WTC11 (cell line): ENCODE results near the gene SERPINA4. TPM values are rescaled to one million over a fixed set of nuclear protein-coding genes. Genes with fewer than 3 reads are reported as not detected.

Experiments used
- ATAC-seq: fragments of 200-7000 bp; cut with Tn5 transposase; 2 replicates; pipeline ENCODE4 v1.10.0; 2021; ENCODE audit warnings: mild to moderate bottlenecking, moderate library complexity
- CTCF ChIA-PET: fragments of 300-600 bp; sonication (Branson Sonifier 250); formaldehyde crosslinking; loops from one replicate; lab custom pipeline; 2021; ENCODE audit warnings: antibody characterized with exemption; lab: Charles Lee
- POLR2A ChIA-PET: fragments of 350-600 bp; sonication (Branson Sonifier 250); formaldehyde crosslinking; loops from one replicate; lab custom pipeline; 2021; ENCODE audit warnings: antibody characterized with exemption; lab: Charles Lee
- DNase-seq: peaks from one replicate; pipeline ENCODE4 v3.0.0; 2021; ENCODE audit warnings: low spot score
- H3K27ac Mint-ChIP-seq: 2 replicates; pipeline ENCODE4 v1.8.0; 2021; ENCODE audit warnings: mixed read lengths
- H3K27me3 Mint-ChIP-seq: 2 replicates; pipeline ENCODE4 v1.8.0; 2021; ENCODE audit warnings: low read depth, mild to moderate bottlenecking, moderate library complexity, mixed read lengths
- H3K36me3 Mint-ChIP-seq: 2 replicates; pipeline ENCODE4 v1.8.0; 2021; ENCODE audit warnings: mixed read lengths
- H3K4me1 Mint-ChIP-seq: 2 replicates; pipeline ENCODE4 v1.8.0; 2022; ENCODE audit warnings: mixed read lengths
- H3K4me3 Mint-ChIP-seq: 2 replicates; pipeline ENCODE4 v1.8.0; 2021; ENCODE audit warnings: mild to moderate bottlenecking, moderate library complexity, mixed read lengths
- H3K9me3 Mint-ChIP-seq: 2 replicates; pipeline ENCODE4 v1.8.0; 2021; ENCODE audit warnings: mixed read lengths
- E2F5 ChIP-seq: sonication (generic); formaldehyde crosslinking; IDR thresholded peaks from 2 replicates; pipeline ENCODE4 v1.8.1; 2022; ENCODE audit warnings: mild to moderate bottlenecking, moderate library complexity, missing genetic modification reagents
- FOXJ3 ChIP-seq: sonication (generic); formaldehyde crosslinking; IDR thresholded peaks from 2 replicates; pipeline ENCODE4 v1.9.0; 2021; ENCODE audit warnings: missing genetic modification reagents, mild to moderate bottlenecking, borderline replicate concordance
- MYBL2 ChIP-seq: sonication (generic); formaldehyde crosslinking; IDR thresholded peaks from 2 replicates; pipeline ENCODE4 v1.8.1; 2023; ENCODE audit warnings: mild to moderate bottlenecking, moderate library complexity, missing genetic modification reagents
- NR3C1 ChIP-seq: sonication (generic); formaldehyde crosslinking; conservative IDR thresholded peaks from 2 replicates; pipeline ENCODE4 v1.8.1; 2023; ENCODE audit warnings: low read depth, mild to moderate bottlenecking, missing genetic modification reagents
- OVOL2 ChIP-seq: fragments of 250-450 bp; sonication (Bioruptor Pico); IDR thresholded peaks from 2 replicates; pipeline ENCODE4 v1.9.0; 2021; ENCODE audit warnings: mild to moderate bottlenecking, borderline replicate concordance
- RELA ChIP-seq: sonication (generic); formaldehyde crosslinking; IDR thresholded peaks from 2 replicates; pipeline ENCODE4 v1.8.1; 2022; ENCODE audit warnings: missing genetic modification reagents, mild to moderate bottlenecking, borderline replicate concordance
- TEAD4 ChIP-seq: sonication (generic); formaldehyde crosslinking; IDR thresholded peaks from 2 replicates; pipeline ENCODE4 v1.8.0; 2022; ENCODE audit warnings: mild to moderate bottlenecking, missing genetic modification reagents
- ZBTB43 ChIP-seq: sonication (generic); formaldehyde crosslinking; IDR thresholded peaks from 2 replicates; pipeline ENCODE4 v1.8.1; 2023; ENCODE audit warnings: mild to moderate bottlenecking, missing genetic modification reagents
- ZNF219 ChIP-seq: sonication (generic); formaldehyde crosslinking; IDR thresholded peaks from 2 replicates; pipeline ENCODE4 v1.8.0; 2023; ENCODE audit warnings: missing genetic modification reagents, mild to moderate bottlenecking, borderline replicate concordance
- ZNF317 ChIP-seq: sonication (generic); formaldehyde crosslinking; IDR thresholded peaks from 2 replicates; pipeline ENCODE4 v1.8.1; 2023; ENCODE audit warnings: low read depth, mild to moderate bottlenecking, moderate library complexity, missing genetic modification reagents, borderline replicate concordance
- ZNF396 ChIP-seq: fragments of 250-450 bp; sonication (Bioruptor Pico); IDR thresholded peaks from 2 replicates; pipeline ENCODE4 v1.8.0; 2021; ENCODE audit warnings: mild to moderate bottlenecking, moderate library complexity, borderline replicate concordance
- ZNF671 ChIP-seq: fragments of 250-450 bp; sonication (Bioruptor Pico); IDR thresholded peaks from 2 replicates; pipeline ENCODE4 v1.8.0; 2021; ENCODE audit warnings: mild to moderate bottlenecking
- total RNA-seq: library from RNA; stranded (reverse); gene quantifications from 3 replicates; pipeline ENCODE4 v1.2.3, GENCODE V29; 2021
- TF ChIP-seq, protein P1 (sequence below): sonication (generic); formaldehyde crosslinking; IDR thresholded peaks from 2 replicates; pipeline ENCODE4 v1.8.1; 2023; ENCODE audit warnings: mild to moderate bottlenecking, missing genetic modification reagents
- TF ChIP-seq, protein P2 (sequence below): fragments of 250-450 bp; sonication (Bioruptor Pico); IDR thresholded peaks from 2 replicates; pipeline ENCODE4 v2.1.2; 2022; ENCODE audit warnings: mild to moderate bottlenecking, moderate library complexity
- TF ChIP-seq, protein P3 (sequence below): sonication (generic); formaldehyde crosslinking; IDR thresholded peaks from 2 replicates; pipeline ENCODE4 v1.8.1; 2023; ENCODE audit warnings: mild to moderate bottlenecking, missing genetic modification reagents, borderline replicate concordance
- TF ChIP-seq, protein P4 (sequence below): fragments of 250-450 bp; sonication (Bioruptor Pico); IDR thresholded peaks from 2 replicates; pipeline ENCODE4 v1.9.0; 2021; ENCODE audit warnings: mild to moderate bottlenecking

The SERPINA4 gene
- total RNA-seq, 1 experiment from 2014 or later, result not detected

- TF ChIP-seq TEAD4 (CRISPR knock-in tag), result no peak
- no peak for TF ChIP-seq FOXJ3 (CRISPR knock-in tag)
- no peak for TF ChIP-seq ZBTB43 (CRISPR knock-in tag)
- TF ChIP-seq, protein P1, sequence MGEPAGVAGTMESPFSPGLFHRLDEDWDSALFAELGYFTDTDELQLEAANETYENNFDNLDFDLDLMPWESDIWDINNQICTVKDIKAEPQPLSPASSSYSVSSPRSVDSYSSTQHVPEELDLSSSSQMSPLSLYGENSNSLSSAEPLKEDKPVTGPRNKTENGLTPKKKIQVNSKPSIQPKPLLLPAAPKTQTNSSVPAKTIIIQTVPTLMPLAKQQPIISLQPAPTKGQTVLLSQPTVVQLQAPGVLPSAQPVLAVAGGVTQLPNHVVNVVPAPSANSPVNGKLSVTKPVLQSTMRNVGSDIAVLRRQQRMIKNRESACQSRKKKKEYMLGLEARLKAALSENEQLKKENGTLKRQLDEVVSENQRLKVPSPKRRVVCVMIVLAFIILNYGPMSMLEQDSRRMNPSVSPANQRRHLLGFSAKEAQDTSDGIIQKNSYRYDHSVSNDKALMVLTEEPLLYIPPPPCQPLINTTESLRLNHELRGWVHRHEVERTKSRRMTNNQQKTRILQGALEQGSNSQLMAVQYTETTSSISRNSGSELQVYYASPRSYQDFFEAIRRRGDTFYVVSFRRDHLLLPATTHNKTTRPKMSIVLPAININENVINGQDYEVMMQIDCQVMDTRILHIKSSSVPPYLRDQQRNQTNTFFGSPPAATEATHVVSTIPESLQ (CRISPR knock-in tag), result no peak
- TF ChIP-seq MYBL2, result no peak
- no peak for TF ChIP-seq OVOL2
- TF ChIP-seq ZNF219 (CRISPR knock-in tag), result no peak
- TF ChIP-seq ZNF671 (CRISPR knock-in tag), result no peak
- TF ChIP-seq, protein P2, sequence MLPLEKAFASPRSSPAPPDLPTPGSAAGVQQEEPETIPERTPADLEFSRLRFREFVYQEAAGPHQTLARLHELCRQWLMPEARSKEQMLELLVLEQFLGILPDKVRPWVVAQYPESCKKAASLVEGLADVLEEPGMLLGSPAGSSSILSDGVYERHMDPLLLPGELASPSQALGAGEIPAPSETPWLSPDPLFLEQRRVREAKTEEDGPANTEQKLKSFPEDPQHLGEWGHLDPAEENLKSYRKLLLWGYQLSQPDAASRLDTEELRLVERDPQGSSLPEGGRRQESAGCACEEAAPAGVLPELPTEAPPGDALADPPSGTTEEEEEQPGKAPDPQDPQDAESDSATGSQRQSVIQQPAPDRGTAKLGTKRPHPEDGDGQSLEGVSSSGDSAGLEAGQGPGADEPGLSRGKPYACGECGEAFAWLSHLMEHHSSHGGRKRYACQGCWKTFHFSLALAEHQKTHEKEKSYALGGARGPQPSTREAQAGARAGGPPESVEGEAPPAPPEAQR (CRISPR knock-in tag), result no peak
- TF ChIP-seq, protein P3, sequence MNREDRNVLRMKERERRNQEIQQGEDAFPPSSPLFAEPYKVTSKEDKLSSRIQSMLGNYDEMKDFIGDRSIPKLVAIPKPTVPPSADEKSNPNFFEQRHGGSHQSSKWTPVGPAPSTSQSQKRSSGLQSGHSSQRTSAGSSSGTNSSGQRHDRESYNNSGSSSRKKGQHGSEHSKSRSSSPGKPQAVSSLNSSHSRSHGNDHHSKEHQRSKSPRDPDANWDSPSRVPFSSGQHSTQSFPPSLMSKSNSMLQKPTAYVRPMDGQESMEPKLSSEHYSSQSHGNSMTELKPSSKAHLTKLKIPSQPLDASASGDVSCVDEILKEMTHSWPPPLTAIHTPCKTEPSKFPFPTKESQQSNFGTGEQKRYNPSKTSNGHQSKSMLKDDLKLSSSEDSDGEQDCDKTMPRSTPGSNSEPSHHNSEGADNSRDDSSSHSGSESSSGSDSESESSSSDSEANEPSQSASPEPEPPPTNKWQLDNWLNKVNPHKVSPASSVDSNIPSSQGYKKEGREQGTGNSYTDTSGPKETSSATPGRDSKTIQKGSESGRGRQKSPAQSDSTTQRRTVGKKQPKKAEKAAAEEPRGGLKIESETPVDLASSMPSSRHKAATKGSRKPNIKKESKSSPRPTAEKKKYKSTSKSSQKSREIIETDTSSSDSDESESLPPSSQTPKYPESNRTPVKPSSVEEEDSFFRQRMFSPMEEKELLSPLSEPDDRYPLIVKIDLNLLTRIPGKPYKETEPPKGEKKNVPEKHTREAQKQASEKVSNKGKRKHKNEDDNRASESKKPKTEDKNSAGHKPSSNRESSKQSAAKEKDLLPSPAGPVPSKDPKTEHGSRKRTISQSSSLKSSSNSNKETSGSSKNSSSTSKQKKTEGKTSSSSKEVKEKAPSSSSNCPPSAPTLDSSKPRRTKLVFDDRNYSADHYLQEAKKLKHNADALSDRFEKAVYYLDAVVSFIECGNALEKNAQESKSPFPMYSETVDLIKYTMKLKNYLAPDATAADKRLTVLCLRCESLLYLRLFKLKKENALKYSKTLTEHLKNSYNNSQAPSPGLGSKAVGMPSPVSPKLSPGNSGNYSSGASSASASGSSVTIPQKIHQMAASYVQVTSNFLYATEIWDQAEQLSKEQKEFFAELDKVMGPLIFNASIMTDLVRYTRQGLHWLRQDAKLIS (CRISPR knock-in tag), result no peak
Measured at GRCh38 chr14:94560291-94560665, 964 bp upstream of the SERPINA4 start (continued).

- no peak overlapping the region for H3K4me3 Mint-ChIP-seq
- peaks cover 14% of the 10 kb centered on the region for H3K9me3 Mint-ChIP-seq
- POLR2A ChIA-PET, result no interaction called here
- TF ChIP-seq, protein P2 (CRISPR knock-in tag), result no peak
- TF ChIP-seq RELA, result no peak
- TF ChIP-seq, protein P3 (CRISPR knock-in tag), result no peak
- no peak for TF ChIP-seq ZNF396 (CRISPR knock-in tag)
- TF ChIP-seq, protein P4, sequence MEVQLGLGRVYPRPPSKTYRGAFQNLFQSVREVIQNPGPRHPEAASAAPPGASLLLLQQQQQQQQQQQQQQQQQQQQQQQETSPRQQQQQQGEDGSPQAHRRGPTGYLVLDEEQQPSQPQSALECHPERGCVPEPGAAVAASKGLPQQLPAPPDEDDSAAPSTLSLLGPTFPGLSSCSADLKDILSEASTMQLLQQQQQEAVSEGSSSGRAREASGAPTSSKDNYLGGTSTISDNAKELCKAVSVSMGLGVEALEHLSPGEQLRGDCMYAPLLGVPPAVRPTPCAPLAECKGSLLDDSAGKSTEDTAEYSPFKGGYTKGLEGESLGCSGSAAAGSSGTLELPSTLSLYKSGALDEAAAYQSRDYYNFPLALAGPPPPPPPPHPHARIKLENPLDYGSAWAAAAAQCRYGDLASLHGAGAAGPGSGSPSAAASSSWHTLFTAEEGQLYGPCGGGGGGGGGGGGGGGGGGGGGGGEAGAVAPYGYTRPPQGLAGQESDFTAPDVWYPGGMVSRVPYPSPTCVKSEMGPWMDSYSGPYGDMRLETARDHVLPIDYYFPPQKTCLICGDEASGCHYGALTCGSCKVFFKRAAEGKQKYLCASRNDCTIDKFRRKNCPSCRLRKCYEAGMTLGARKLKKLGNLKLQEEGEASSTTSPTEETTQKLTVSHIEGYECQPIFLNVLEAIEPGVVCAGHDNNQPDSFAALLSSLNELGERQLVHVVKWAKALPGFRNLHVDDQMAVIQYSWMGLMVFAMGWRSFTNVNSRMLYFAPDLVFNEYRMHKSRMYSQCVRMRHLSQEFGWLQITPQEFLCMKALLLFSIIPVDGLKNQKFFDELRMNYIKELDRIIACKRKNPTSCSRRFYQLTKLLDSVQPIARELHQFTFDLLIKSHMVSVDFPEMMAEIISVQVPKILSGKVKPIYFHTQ (CRISPR knock-in tag), result no peak
- no peak for TF ChIP-seq ZNF317 (CRISPR knock-in tag)
- TF ChIP-seq E2F5 (CRISPR knock-in tag), result no peak
- no peak for TF ChIP-seq TEAD4 (CRISPR knock-in tag)
- TF ChIP-seq NR3C1 (CRISPR knock-in tag), result no peak
- no peak for TF ChIP-seq MYBL2
Measured at GRCh38 chr14:94561656-94562010, 391 bp downstream of the SERPINA4 start.

More at GRCh38 chr14:94561656-94562010, 391 bp downstream of the SERPINA4 start:
- no peaks in the 10 kb centered on the region for H3K36me3 Mint-ChIP-seq
- H3K27ac Mint-ChIP-seq, result no peak overlapping the region
- CTCF ChIA-PET, result interaction anchor here (0.5 to 0.9 kb wide), 2 partner anchors 13 to 759 kb away, joined by 3 to 5 read pairs; no protein-coding TSS in a partner anchor
- ATAC-seq (no peak), DNase-seq (no peak)
- H3K27me3 Mint-ChIP-seq, result no peaks in the 10 kb centered on the region
- no peaks in the 10 kb centered on the region for H3K4me1 Mint-ChIP-seq
